CD8-positive, alpha-beta memory T cell (primary cell): ENCODE results near the gene ACBD7. TPM values are rescaled to one million over a fixed set of nuclear protein-coding genes. Genes with fewer than 3 reads are reported as not detected.

Source experiments
- CTCF ChIA-PET: fragments of 350-600 bp; sonication (Branson Sonifier 250); formaldehyde crosslinking; loops from one replicate; lab custom pipeline; 2021; ENCODE audit warnings: antibody characterized with exemption; lab: Charles Lee
- POLR2A ChIA-PET: fragments of 350-600 bp; sonication (Branson Sonifier 250); formaldehyde crosslinking; loops from one replicate; lab custom pipeline; 2021; ENCODE audit warnings: antibody characterized with exemption; lab: Charles Lee
- DNase-seq, 5 donors: peaks; one replicate each; pipeline versions ENCODE4 v3.0.0 to v3.0.0-alpha.2; 2020 to 2022; ENCODE audit warnings: mixed read lengths in 1 of 5
- H3K27ac ChIP-seq: one replicate; pipeline ENCODE4 v1.7.0; 2013; ENCODE audit warnings: low read depth, mild to moderate bottlenecking, low read length, moderate library complexity
- H3K27me3 ChIP-seq: 2 replicates; pipeline ENCODE4 v1.7.0; 2013; ENCODE audit warnings: low read length, mild to moderate bottlenecking; ENCODE audit not compliant: insufficient read depth, poor library complexity, severe bottlenecking
- H3K36me3 ChIP-seq: 2 replicates; pipeline ENCODE4 v1.7.0; 2013; ENCODE audit warnings: mild to moderate bottlenecking, low read length, moderate library complexity; ENCODE audit not compliant: insufficient read depth
- H3K4me1 ChIP-seq: 2 replicates; pipeline ENCODE4 v1.7.0; 2013; ENCODE audit warnings: mild to moderate bottlenecking, low read length, moderate library complexity; ENCODE audit not compliant: insufficient read depth
- H3K4me3 ChIP-seq: 2 replicates; pipeline ENCODE4 v1.7.0; 2013; ENCODE audit warnings: mild to moderate bottlenecking, low read length
- H3K9me3 ChIP-seq: 2 replicates; pipeline ENCODE4 v1.7.0; 2013; ENCODE audit warnings: mild to moderate bottlenecking, low read length
- H3K27ac Mint-ChIP-seq, 8 donors: one replicate each; pipeline ENCODE4 v1.8.0; 2020 to 2021; ENCODE audit warnings: mixed read lengths in 8 of 8, mild to moderate bottlenecking in 6 of 8, inconsistent platforms in 3 of 8, moderate library complexity in 3 of 8
- H3K27me3 Mint-ChIP-seq, 2 donors: one replicate each; pipeline ENCODE4 v1.8.0; 2020 to 2021; ENCODE audit warnings: mixed read lengths in 2 of 2, mild to moderate bottlenecking in 1 of 2, moderate library complexity in 1 of 2
- H3K36me3 Mint-ChIP-seq, 3 donors: one replicate each; pipeline ENCODE4 v1.8.0; 2020 to 2021; ENCODE audit warnings: mixed read lengths in 3 of 3, inconsistent platforms in 1 of 3, mild to moderate bottlenecking in 1 of 3
- H3K4me1 Mint-ChIP-seq, 3 donors: one replicate each; pipeline ENCODE4 v1.8.0; 2020 to 2021; ENCODE audit warnings: mixed read lengths in 3 of 3, inconsistent platforms in 1 of 3, mild to moderate bottlenecking in 1 of 3
- H3K4me3 Mint-ChIP-seq, 7 donors: one replicate each; pipeline ENCODE4 v1.8.0; 2020 to 2021; ENCODE audit warnings: mixed read lengths in 7 of 7, mild to moderate bottlenecking in 6 of 7, moderate library complexity in 4 of 7, inconsistent platforms in 2 of 7
- H3K9me3 Mint-ChIP-seq, 5 donors: one replicate each; pipeline ENCODE4 v1.8.0; 2020 to 2022; ENCODE audit warnings: mixed read lengths in 5 of 5, mild to moderate bottlenecking in 3 of 5, moderate library complexity in 2 of 5, inconsistent platforms in 1 of 5
- polyA plus RNA-seq: library from polyadenylated mRNA; unstranded; fragments of 300-500 nt; fragmentation: Illumina TruSeq; gene quantifications from one replicate; pipeline ENCODE4 v1.2.3, GENCODE V29; 2021
- total RNA-seq, 2 experiments: library from RNA; stranded (reverse); gene quantifications; one replicate each; pipeline ENCODE4 v1.2.3, GENCODE V29; 2021

The ACBD7 gene
- total and polyA plus RNA-seq, 3 experiments from 2014 or later = 0.80 to 1.2 TPM; not detected in 1

- Mint-ChIP-seq H3K9me3 (no peaks in the 10 kb centered on the region), H3K27me3 (no peaks in the 10 kb centered on the region), H3K4me1 (peaks cover 6 to 19% (median 17%) of the 10 kb centered on the region in 3 donors), H3K36me3 (peaks cover 15 to 58% (median 23%) of the 10 kb centered on the region in 3 donors), H3K4me3 (no peak overlapping the region), H3K27ac (peak overlapping the region in 4 of 8 donors; percentile 15 to 73 (median 48))
- Histone ChIP-seq H3K36me3 (peaks cover 37% of the 10 kb centered on the region), H3K4me1 (no peaks in the 10 kb centered on the region), H3K4me3 (no peak overlapping the region), H3K9me3 (no peaks in the 10 kb centered on the region), H3K27ac (no peak overlapping the region), H3K27me3 (no peaks in the 10 kb centered on the region)
- CTCF ChIA-PET = no interaction called here
- DNase-seq = no peak
- POLR2A ChIA-PET = no interaction called here
Observed at GRCh38 chr10:15123749-15124184, 35.2 kb upstream of the ACBD7 start.

GRCh38 chr10:15122477-15123030 lies 34.0 kb upstream of the ACBD7 start:
- Mint-ChIP-seq H3K9me3 (no peaks in the 10 kb centered on the region), H3K4me1 (peaks cover 6 to 19% (median 17%) of the 10 kb centered on the region in 3 donors), H3K4me3 (no peak overlapping the region), H3K27ac (peak overlapping the region in 4 of 8 donors; percentile 19 to 72 (median 42)), H3K36me3 (peaks cover 8 to 46% (median 17%) of the 10 kb centered on the region in 3 donors), H3K27me3 (no peaks in the 10 kb centered on the region)
- no peaks in the 10 kb centered on the region for H3K27me3 ChIP-seq
- H3K36me3 ChIP-seq = peaks cover 32% of the 10 kb centered on the region
- no peak overlapping the region for H3K27ac ChIP-seq
- no peak for DNase-seq
- ChIA-PET POLR2A (interaction anchor here (0.6 to 0.7 kb wide), 2 partner anchors 14 to 117 kb away, joined by 3 to 6 read pairs; no protein-coding TSS in a partner anchor), CTCF (interaction anchor here (1.1 kb wide), 1 partner anchor 16 kb away, joined by 3 read pairs; no protein-coding TSS in a partner anchor)
- no peaks in the 10 kb centered on the region for H3K9me3 ChIP-seq
- no peaks in the 10 kb centered on the region for H3K4me1 ChIP-seq
- no peak overlapping the region for H3K4me3 ChIP-seq

- no peaks in the 10 kb centered on the region for H3K27me3 ChIP-seq
- Mint-ChIP-seq H3K27me3 (no peaks in the 10 kb centered on the region), H3K4me3 (no peak overlapping the region), H3K4me1 (peaks cover 6 to 19% (median 17%) of the 10 kb centered on the region in 3 donors), H3K27ac (peak overlapping the region in 1 of 8 donors; percentile 26), H3K36me3 (peaks cover 8 to 44% (median 17%) of the 10 kb centered on the region in 3 donors), H3K9me3 (no peaks in the 10 kb centered on the region)
- H3K4me3 ChIP-seq = no peak overlapping the region
- peaks cover 32% of the 10 kb centered on the region for H3K36me3 ChIP-seq
- H3K27ac ChIP-seq = no peak overlapping the region
- POLR2A ChIA-PET = no interaction called here
- no peak for DNase-seq
- no peaks in the 10 kb centered on the region for H3K9me3 ChIP-seq
- CTCF ChIA-PET = interaction anchor here (1.0 to 1.1 kb wide), 2 partner anchors 15 to 16 kb away, joined by 3 read pairs; no protein-coding TSS in a partner anchor
- H3K4me1 ChIP-seq = no peaks in the 10 kb centered on the region
Observed at GRCh38 chr10:15121707-15122106, 33.1 kb upstream of the ACBD7 start.

- peaks cover 7 to 21% (median 19%) of the 10 kb centered on the region in 3 donors for H3K4me1 Mint-ChIP-seq
- peak overlapping the region in 1 of 8 donors; percentile 41 for H3K27ac Mint-ChIP-seq
- no peak for DNase-seq
- ChIA-PET CTCF (no interaction called here), POLR2A (no interaction called here)
- H3K4me1 ChIP-seq = no peaks in the 10 kb centered on the region
- H3K9me3 ChIP-seq = no peaks in the 10 kb centered on the region
- H3K4me3 Mint-ChIP-seq = no peak overlapping the region
- no peaks in the 10 kb centered on the region for H3K9me3 Mint-ChIP-seq
- no peak overlapping the region for H3K27ac ChIP-seq
- no peak overlapping the region for H3K4me3 ChIP-seq
- peaks cover 32% of the 10 kb centered on the region for H3K36me3 ChIP-seq
- H3K36me3 Mint-ChIP-seq = peaks cover 8 to 35% (median 13%) of the 10 kb centered on the region in 3 donors
- no peaks in the 10 kb centered on the region for H3K27me3 Mint-ChIP-seq
- H3K27me3 ChIP-seq = no peaks in the 10 kb centered on the region
Observed at GRCh38 chr10:15120523-15120922, 31.9 kb upstream of the ACBD7 start.

GRCh38 chr10:15118615-15119014 lies 30.0 kb upstream of the ACBD7 start:
- H3K4me1 ChIP-seq = no peaks in the 10 kb centered on the region
- no peak overlapping the region for H3K27ac Mint-ChIP-seq
- ChIA-PET CTCF (no interaction called here), POLR2A (no interaction called here)
- peaks cover 8 to 26% (median 9%) of the 10 kb centered on the region in 3 donors for H3K36me3 Mint-ChIP-seq
- H3K36me3 ChIP-seq = peaks cover 17% of the 10 kb centered on the region
- H3K4me3 ChIP-seq = no peak overlapping the region
- H3K27me3 Mint-ChIP-seq = no peaks in the 10 kb centered on the region
- H3K9me3 ChIP-seq = no peaks in the 10 kb centered on the region
- no peak for DNase-seq
- H3K4me1 Mint-ChIP-seq = peaks cover 3 to 15% (median 13%) of the 10 kb centered on the region in 3 donors
- H3K27ac ChIP-seq = no peak overlapping the region
- H3K4me3 Mint-ChIP-seq = no peak overlapping the region
- no peaks in the 10 kb centered on the region for H3K27me3 ChIP-seq
- no peaks in the 10 kb centered on the region for H3K9me3 Mint-ChIP-seq

GRCh38 chr10:15116225-15116624 lies 27.6 kb upstream of the ACBD7 start:
- Histone ChIP-seq H3K27me3 (no peaks in the 10 kb centered on the region), H3K4me1 (no peaks in the 10 kb centered on the region), H3K36me3 (peaks cover 17% of the 10 kb centered on the region), H3K27ac (no peak overlapping the region), H3K4me3 (no peak overlapping the region), H3K9me3 (no peaks in the 10 kb centered on the region)
- Mint-ChIP-seq H3K4me1 (peaks cover 1 to 7% (median 5%) of the 10 kb centered on the region in 3 donors), H3K27me3 (no peaks in the 10 kb centered on the region), H3K36me3 (peaks cover 12 to 20% (median 14%) of the 10 kb centered on the region in 3 donors), H3K27ac (no peak overlapping the region), H3K9me3 (no peaks in the 10 kb centered on the region), H3K4me3 (no peak overlapping the region)
- ChIA-PET CTCF (no interaction called here), POLR2A (no interaction called here)
- no peak for DNase-seq

- H3K9me3 ChIP-seq = no peaks in the 10 kb centered on the region
- no peaks in the 10 kb centered on the region for H3K27me3 ChIP-seq
- peaks cover 0 to 7% (median 1%) of the 10 kb centered on the region in 3 donors for H3K4me1 Mint-ChIP-seq
- no peak overlapping the region for H3K27ac Mint-ChIP-seq
- no peaks in the 10 kb centered on the region for H3K9me3 Mint-ChIP-seq
- no peaks in the 10 kb centered on the region for H3K27me3 Mint-ChIP-seq
- no peak overlapping the region for H3K4me3 Mint-ChIP-seq
- ChIA-PET POLR2A (interaction anchor here (0.7 kb wide), 1 partner anchor 1391 kb away, joined by 11 read pairs; no protein-coding TSS in a partner anchor), CTCF (interaction anchor here (1.1 kb wide), 1 partner anchor 188 kb away, joined by 3 read pairs; no protein-coding TSS in a partner anchor)
- H3K36me3 ChIP-seq = no peaks in the 10 kb centered on the region
- peaks cover 5 to 40% (median 7%) of the 10 kb centered on the region in 3 donors for H3K36me3 Mint-ChIP-seq
- no peaks in the 10 kb centered on the region for H3K4me1 ChIP-seq
- H3K4me3 ChIP-seq = no peak overlapping the region
- H3K27ac ChIP-seq = no peak overlapping the region
- no peak for DNase-seq
Observed at GRCh38 chr10:15113766-15114165, 25.2 kb upstream of the ACBD7 start.

- no peak overlapping the region for H3K4me3 ChIP-seq
- ChIA-PET POLR2A (interaction anchor here (0.5 kb wide), 1 partner anchor 34 kb away, joined by 4 read pairs; no protein-coding TSS in a partner anchor), CTCF (no interaction called here)
- H3K27ac ChIP-seq = no peak overlapping the region
- peaks cover 0 to 7% (median 1%) of the 10 kb centered on the region in 3 donors for H3K4me1 Mint-ChIP-seq
- no peaks in the 10 kb centered on the region for H3K9me3 ChIP-seq
- H3K36me3 Mint-ChIP-seq = peaks cover 5 to 50% (median 12%) of the 10 kb centered on the region in 3 donors
- no peak for DNase-seq
- no peaks in the 10 kb centered on the region for H3K9me3 Mint-ChIP-seq
- no peaks in the 10 kb centered on the region for H3K27me3 Mint-ChIP-seq
- H3K36me3 ChIP-seq = no peaks in the 10 kb centered on the region
- H3K4me1 ChIP-seq = no peaks in the 10 kb centered on the region
- H3K4me3 Mint-ChIP-seq = no peak overlapping the region
- peak overlapping the region in 2 of 8 donors; percentile 36 to 44 for H3K27ac Mint-ChIP-seq
- H3K27me3 ChIP-seq = no peaks in the 10 kb centered on the region
Observed at GRCh38 chr10:15112657-15113056, 24.1 kb upstream of the ACBD7 start.
